HepG2 (cell line): Measurements from ENCODE around the gene ABHD15. TPM values are rescaled to one million over a fixed set of nuclear protein-coding genes. Genes with fewer than 3 reads are reported as not detected.

Source experiments
- ATF7-NPFF ChIP-seq: sonication (generic); formaldehyde crosslinking; IDR thresholded peaks from 2 replicates; pipeline ENCODE4 v1.8.1; 2023; ENCODE audit warnings: mild to moderate bottlenecking, low read depth, missing genetic modification reagents, moderate library complexity
- FOXO1 ChIP-seq: sonication (generic); formaldehyde crosslinking; IDR thresholded peaks from 2 replicates; pipeline ENCODE4 v1.4.0; 2020; ENCODE audit warnings: missing genetic modification reagents
- IKZF1 ChIP-seq: fragments of 450-650 bp; IDR thresholded peaks from 2 replicates; pipeline ENCODE4 v1.7.1; 2016
- ISL2 ChIP-seq: sonication (generic); formaldehyde crosslinking; IDR thresholded peaks from 2 replicates; pipeline ENCODE4 v1.5.0; 2020; ENCODE audit warnings: missing genetic modification reagents
- KLF6 ChIP-seq: IDR thresholded peaks from 2 replicates; pipeline ENCODE4 v1.8.0; 2016; ENCODE audit warnings: missing biosample characterization, missing genetic modification reagents
- MYC ChIP-seq: sonication (generic); formaldehyde crosslinking; IDR thresholded peaks from 2 replicates; pipeline ENCODE4 v1.9.0; 2021; ENCODE audit warnings: missing genetic modification reagents, borderline replicate concordance
- REL ChIP-seq: sonication (generic); formaldehyde crosslinking; conservative IDR thresholded peaks from 2 replicates; pipeline ENCODE4 v1.8.0; 2022; ENCODE audit warnings: mild to moderate bottlenecking, missing genetic modification reagents, moderate library complexity
- REPIN1 ChIP-seq: sonication (generic); formaldehyde crosslinking; IDR thresholded peaks from 2 replicates; pipeline ENCODE4 v1.8.0; 2022; ENCODE audit warnings: missing genetic modification reagents, low read depth, mild to moderate bottlenecking, borderline replicate concordance
- RFXAP ChIP-seq: sonication (generic); formaldehyde crosslinking; IDR thresholded peaks from 2 replicates; pipeline ENCODE4 v1.4.0; 2020; ENCODE audit warnings: missing genetic modification reagents, borderline replicate concordance
- SMAD3 ChIP-seq: sonication (generic); formaldehyde crosslinking; IDR thresholded peaks from 2 replicates; pipeline ENCODE4 v1.4.0; 2020; ENCODE audit warnings: missing genetic modification reagents
- TARDBP ChIP-seq: sonication (generic); formaldehyde crosslinking; IDR thresholded peaks from 2 replicates; pipeline ENCODE4 v1.8.0; 2022; ENCODE audit warnings: mild to moderate bottlenecking, missing genetic modification reagents
- TBX2 ChIP-seq: sonication (generic); formaldehyde crosslinking; IDR thresholded peaks from 2 replicates; pipeline ENCODE4 v1.5.0; 2020; ENCODE audit warnings: missing genetic modification reagents, mild to moderate bottlenecking, borderline replicate concordance
- ZNF235 ChIP-seq: sonication (generic); formaldehyde crosslinking; IDR thresholded peaks from 2 replicates; pipeline ENCODE4 v1.8.1; 2023; ENCODE audit warnings: mild to moderate bottlenecking, missing genetic modification reagents, borderline replicate concordance
- ZNF724P ChIP-seq: sonication (generic); formaldehyde crosslinking; IDR thresholded peaks from 2 replicates; pipeline ENCODE4 v1.8.0; 2022; ENCODE audit warnings: missing genetic modification reagents, borderline replicate concordance
- ZNF746 ChIP-seq: sonication (generic); formaldehyde crosslinking; IDR thresholded peaks from 2 replicates; pipeline ENCODE4 v1.8.0; 2022; ENCODE audit warnings: mild to moderate bottlenecking, missing genetic modification reagents
- ZNF788 ChIP-seq: sonication (generic); formaldehyde crosslinking; IDR thresholded peaks from 2 replicates; pipeline ENCODE4 v1.5.0; 2020; ENCODE audit warnings: mild to moderate bottlenecking, missing genetic modification reagents, borderline replicate concordance
- polyA plus RNA-seq, 8 experiments: library from polyadenylated mRNA; depleted of rRNA in 3 of 8; stranded (reverse) in 7 of 8; unstranded in 1 of 8; fragments of >200 nt; fragmentation: Illumina TruSeq in 4 of 8; extraction: Trizol in 4 of 8; gene quantifications; 2 replicates each; pipeline versions ENCODE4 v1.2.1 to v1.2.3, GENCODE V29; 2011 to 2016; ENCODE audit warnings: low read depth in 4 of 8, missing spikeins in 1 of 8, mixed read lengths in 1 of 8; ENCODE audit not compliant: insufficient read depth in 1 of 8
- total RNA-seq, 5 experiments: library from RNA; depleted of rRNA; stranded (reverse); fragments of >200 nt; fragmentation: Illumina TruSeq; extraction: Trizol; gene quantifications; 2 replicates each; pipeline ENCODE4 v1.2.3, GENCODE V29; 2016; ENCODE audit warnings: low read depth in 1 of 5
- TF ChIP-seq, protein P1 (sequence below): sonication (generic); formaldehyde crosslinking; IDR thresholded peaks from 2 replicates; pipeline ENCODE4 v1.5.1; 2020; ENCODE audit warnings: mild to moderate bottlenecking, missing genetic modification reagents, borderline replicate concordance
- TF ChIP-seq, protein P2 (sequence below): sonication (generic); formaldehyde crosslinking; IDR thresholded peaks from 2 replicates; pipeline ENCODE4 v1.5.0; 2020; ENCODE audit warnings: mild to moderate bottlenecking, missing genetic modification reagents
- TF ChIP-seq, protein P3 (sequence below): sonication (generic); formaldehyde crosslinking; IDR thresholded peaks from 2 replicates; pipeline ENCODE4 v1.9.0; 2021; ENCODE audit warnings: missing genetic modification reagents, borderline replicate concordance

Gene ABHD15
- total and polyA plus RNA-seq, 2 of the 13 experiments (the other 11 are each of a cell fraction or from before 2014, with no cell fraction given), result 2.4 to 7.7 TPM

DNA sequence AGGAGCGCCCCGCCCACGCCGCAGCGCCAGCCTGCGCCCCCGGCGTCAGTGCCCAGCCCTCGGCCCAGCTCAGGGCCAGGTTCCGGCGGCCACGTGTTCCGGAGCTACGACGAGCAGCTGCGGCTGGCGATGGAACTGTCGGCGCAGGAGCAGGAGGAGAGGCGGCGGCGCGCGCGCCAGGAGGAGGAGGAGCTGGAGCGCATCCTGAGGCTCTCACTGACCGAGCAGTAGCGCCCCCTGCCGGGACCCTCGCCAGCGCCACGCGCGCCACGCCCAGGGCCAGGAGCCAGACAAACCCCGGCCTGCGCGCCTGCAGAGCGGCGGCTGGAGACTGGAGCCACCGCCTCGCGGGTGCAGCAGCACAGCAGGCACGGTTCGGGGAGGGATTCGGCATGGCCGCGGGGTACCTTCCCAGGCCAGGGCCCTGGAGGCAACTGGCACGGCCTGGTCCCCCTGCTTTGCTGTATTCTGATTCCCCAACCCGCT, 46.6 kb upstream of the ABHD15 start (continued):
- TF ChIP-seq ISL2 (CRISPR knock-in tag) (0 out of 2 replicates have a peak, but pooled peaks have one; percentile 34), TARDBP (CRISPR knock-in tag) (peak; percentile 39; the same call in 1 of the 2 replicates), SMAD3 (CRISPR knock-in tag) (no peak), REL (CRISPR knock-in tag) (peak; percentile 81; the same call in 1 of the 2 replicates), TBX2 (peak; percentile 65; the same call in 1 of the 2 replicates), FOXO1 (no peak), ZNF235 (CRISPR knock-in tag) (0 out of 2 replicates have a peak, but pooled peaks have one; percentile 52), ZNF724P (CRISPR knock-in tag) (peak; percentile 67; the same call in 1 of the 2 replicates), KLF6 (CRISPR knock-in tag) (peak; percentile 74; the same call in 1 of the 2 replicates), RFXAP (CRISPR knock-in tag) (peak; percentile 58; the same call in 1 of the 2 replicates), ZNF788 (peak; percentile 42; the same call in 1 of the 2 replicates), IKZF1 (no peak), ATF7-NPFF (CRISPR knock-in tag) (peak; percentile 94), MYC (CRISPR knock-in tag) (peak; percentile 94), REPIN1 (CRISPR knock-in tag) (peak; percentile 88; the same call in 1 of the 2 replicates), ZNF746 (CRISPR knock-in tag) (0 out of 2 replicates have a peak, but pooled peaks have one; percentile 18)
- TF ChIP-seq, protein P1, sequence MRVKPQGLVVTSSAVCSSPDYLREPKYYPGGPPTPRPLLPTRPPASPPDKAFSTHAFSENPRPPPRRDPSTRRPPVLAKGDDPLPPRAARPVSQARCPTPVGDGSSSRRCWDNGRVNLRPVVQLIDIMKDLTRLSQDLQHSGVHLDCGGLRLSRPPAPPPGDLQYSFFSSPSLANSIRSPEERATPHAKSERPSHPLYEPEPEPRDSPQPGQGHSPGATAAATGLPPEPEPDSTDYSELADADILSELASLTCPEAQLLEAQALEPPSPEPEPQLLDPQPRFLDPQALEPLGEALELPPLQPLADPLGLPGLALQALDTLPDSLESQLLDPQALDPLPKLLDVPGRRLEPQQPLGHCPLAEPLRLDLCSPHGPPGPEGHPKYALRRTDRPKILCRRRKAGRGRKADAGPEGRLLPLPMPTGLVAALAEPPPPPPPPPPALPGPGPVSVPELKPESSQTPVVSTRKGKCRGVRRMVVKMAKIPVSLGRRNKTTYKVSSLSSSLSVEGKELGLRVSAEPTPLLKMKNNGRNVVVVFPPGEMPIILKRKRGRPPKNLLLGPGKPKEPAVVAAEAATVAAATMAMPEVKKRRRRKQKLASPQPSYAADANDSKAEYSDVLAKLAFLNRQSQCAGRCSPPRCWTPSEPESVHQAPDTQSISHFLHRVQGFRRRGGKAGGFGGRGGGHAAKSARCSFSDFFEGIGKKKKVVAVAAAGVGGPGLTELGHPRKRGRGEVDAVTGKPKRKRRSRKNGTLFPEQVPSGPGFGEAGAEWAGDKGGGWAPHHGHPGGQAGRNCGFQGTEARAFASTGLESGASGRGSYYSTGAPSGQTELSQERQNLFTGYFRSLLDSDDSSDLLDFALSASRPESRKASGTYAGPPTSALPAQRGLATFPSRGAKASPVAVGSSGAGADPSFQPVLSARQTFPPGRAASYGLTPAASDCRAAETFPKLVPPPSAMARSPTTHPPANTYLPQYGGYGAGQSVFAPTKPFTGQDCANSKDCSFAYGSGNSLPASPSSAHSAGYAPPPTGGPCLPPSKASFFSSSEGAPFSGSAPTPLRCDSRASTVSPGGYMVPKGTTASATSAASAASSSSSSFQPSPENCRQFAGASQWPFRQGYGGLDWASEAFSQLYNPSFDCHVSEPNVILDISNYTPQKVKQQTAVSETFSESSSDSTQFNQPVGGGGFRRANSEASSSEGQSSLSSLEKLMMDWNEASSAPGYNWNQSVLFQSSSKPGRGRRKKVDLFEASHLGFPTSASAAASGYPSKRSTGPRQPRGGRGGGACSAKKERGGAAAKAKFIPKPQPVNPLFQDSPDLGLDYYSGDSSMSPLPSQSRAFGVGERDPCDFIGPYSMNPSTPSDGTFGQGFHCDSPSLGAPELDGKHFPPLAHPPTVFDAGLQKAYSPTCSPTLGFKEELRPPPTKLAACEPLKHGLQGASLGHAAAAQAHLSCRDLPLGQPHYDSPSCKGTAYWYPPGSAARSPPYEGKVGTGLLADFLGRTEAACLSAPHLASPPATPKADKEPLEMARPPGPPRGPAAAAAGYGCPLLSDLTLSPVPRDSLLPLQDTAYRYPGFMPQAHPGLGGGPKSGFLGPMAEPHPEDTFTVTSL (CRISPR knock-in tag), result no peak
- TF ChIP-seq, protein P2, sequence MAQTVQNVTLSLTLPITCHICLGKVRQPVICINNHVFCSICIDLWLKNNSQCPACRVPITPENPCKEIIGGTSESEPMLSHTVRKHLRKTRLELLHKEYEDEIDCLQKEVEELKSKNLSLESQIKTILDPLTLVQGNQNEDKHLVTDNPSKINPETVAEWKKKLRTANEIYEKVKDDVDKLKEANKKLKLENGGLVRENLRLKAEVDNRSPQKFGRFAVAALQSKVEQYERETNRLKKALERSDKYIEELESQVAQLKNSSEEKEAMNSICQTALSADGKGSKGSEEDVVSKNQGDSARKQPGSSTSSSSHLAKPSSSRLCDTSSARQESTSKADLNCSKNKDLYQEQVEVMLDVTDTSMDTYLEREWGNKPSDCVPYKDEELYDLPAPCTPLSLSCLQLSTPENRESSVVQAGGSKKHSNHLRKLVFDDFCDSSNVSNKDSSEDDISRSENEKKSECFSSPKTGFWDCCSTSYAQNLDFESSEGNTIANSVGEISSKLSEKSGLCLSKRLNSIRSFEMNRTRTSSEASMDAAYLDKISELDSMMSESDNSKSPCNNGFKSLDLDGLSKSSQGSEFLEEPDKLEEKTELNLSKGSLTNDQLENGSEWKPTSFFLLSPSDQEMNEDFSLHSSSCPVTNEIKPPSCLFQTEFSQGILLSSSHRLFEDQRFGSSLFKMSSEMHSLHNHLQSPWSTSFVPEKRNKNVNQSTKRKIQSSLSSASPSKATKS (CRISPR knock-in tag), result no peak
- TF ChIP-seq, protein P3, sequence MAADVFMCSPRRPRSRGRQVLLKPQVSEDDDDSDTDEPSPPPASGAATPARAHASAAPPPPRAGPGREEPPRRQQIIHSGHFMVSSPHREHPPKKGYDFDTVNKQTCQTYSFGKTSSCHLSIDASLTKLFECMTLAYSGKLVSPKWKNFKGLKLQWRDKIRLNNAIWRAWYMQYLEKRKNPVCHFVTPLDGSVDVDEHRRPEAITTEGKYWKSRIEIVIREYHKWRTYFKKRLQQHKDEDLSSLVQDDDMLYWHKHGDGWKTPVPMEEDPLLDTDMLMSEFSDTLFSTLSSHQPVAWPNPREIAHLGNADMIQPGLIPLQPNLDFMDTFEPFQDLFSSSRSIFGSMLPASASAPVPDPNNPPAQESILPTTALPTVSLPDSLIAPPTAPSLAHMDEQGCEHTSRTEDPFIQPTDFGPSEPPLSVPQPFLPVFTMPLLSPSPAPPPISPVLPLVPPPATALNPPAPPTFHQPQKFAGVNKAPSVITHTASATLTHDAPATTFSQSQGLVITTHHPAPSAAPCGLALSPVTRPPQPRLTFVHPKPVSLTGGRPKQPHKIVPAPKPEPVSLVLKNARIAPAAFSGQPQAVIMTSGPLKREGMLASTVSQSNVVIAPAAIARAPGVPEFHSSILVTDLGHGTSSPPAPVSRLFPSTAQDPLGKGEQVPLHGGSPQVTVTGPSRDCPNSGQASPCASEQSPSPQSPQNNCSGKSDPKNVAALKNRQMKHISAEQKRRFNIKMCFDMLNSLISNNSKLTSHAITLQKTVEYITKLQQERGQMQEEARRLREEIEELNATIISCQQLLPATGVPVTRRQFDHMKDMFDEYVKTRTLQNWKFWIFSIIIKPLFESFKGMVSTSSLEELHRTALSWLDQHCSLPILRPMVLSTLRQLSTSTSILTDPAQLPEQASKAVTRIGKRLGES (CRISPR knock-in tag), result no peak; the same call in 1 of the 2 replicates
